PC-3 (cell line): ENCODE data around the gene ADD1.

Experiments
- CTCF ChIP-seq: fragments of 300-600 bp; sonication (generic); conservative IDR thresholded peaks from 2 replicates; pipeline ENCODE4 v1.5.1; 2017; ENCODE audit warnings: antibody characterized with exemption, low read depth, mild to moderate bottlenecking, low read length
- EZH2 ChIP-seq: fragments of 300-600 bp; sonication (generic); IDR thresholded peaks from one replicate; pipeline ENCODE4 v1.6.1; 2017; ENCODE audit warnings: antibody characterized with exemption, mild to moderate bottlenecking, low read length; ENCODE audit not compliant: unreplicated experiment
- EZH2phosphoT487 ChIP-seq: fragments of 300-600 bp; sonication (generic); IDR thresholded peaks from 2 replicates; pipeline ENCODE4 v1.6.1; 2018; ENCODE audit warnings: mild to moderate bottlenecking, antibody characterized with exemption, low read length, borderline replicate concordance

GRCh38 chr4:2858451-2859217 is 15.0 kb downstream of the ADD1 start:
- TF ChIP-seq CTCF: no peak
- TF ChIP-seq EZH2phosphoT487: no peak
- TF ChIP-seq EZH2: no peak
